ENCODE measurements around the gene ASB4.

DNA sequence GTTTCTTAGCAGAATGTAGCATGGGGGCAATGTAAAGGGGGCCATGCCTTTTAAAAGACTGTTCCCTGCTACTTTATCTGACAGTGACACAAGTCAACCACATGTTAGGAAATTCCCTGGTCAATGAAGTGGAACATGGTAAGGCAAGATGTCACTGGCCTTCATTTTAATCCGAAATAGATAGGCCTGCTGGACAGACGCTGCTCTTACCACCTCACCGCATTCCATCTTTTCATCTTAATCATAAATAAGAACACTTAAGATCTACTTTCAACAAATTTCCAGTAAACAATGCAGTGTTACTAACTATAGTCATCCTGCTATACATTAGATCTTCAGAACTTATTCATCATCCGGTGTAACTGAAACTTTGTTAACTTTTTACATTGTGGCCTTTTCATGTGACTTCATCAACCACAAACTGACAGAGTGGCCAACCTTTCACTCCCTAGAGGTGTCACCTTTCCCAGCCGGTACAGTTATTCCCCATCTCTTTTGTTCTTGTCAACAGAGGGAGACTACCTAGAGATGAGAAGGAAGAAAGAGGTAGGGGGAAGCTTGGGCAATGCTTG, 15.6 kb downstream of the ASB4 start:
- TF ChIP-seq, protein P1, sequence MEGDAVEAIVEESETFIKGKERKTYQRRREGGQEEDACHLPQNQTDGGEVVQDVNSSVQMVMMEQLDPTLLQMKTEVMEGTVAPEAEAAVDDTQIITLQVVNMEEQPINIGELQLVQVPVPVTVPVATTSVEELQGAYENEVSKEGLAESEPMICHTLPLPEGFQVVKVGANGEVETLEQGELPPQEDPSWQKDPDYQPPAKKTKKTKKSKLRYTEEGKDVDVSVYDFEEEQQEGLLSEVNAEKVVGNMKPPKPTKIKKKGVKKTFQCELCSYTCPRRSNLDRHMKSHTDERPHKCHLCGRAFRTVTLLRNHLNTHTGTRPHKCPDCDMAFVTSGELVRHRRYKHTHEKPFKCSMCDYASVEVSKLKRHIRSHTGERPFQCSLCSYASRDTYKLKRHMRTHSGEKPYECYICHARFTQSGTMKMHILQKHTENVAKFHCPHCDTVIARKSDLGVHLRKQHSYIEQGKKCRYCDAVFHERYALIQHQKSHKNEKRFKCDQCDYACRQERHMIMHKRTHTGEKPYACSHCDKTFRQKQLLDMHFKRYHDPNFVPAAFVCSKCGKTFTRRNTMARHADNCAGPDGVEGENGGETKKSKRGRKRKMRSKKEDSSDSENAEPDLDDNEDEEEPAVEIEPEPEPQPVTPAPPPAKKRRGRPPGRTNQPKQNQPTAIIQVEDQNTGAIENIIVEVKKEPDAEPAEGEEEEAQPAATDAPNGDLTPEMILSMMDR (IDR thresholded peaks at IDR 0.05) = no peak
- TF ChIP-seq EP300 (IDR thresholded peaks at IDR 0.05) = no peak
- TF ChIP-seq POLR2A (IDR thresholded peaks at IDR 0.05) = no peak
- TF ChIP-seq POLR2AphosphoS5 (IDR thresholded peaks at IDR 0.05) = no peak

All from stomach (tissue), 4 donors.